ENCODE measurements around the gene HSF2.

HSF2 gene

DNA sequence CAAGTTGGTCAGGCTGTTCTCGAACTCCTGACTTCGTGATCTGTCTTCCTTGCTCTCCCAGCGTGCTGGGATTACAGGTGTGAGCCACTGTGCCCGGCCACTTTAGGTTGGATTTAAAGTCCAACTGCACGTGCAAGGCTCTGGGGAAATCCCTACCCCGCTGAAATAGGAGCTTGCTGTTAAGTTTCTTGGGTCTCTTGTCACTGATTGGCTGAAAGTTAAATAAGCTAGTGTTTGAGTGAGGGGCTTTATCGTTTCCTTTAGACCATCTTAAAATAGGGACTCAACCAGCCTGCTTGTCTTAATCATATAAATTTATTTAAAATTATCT lies 83.3 kb downstream of the HSF2 start:
- no peak overlapping the region for H3K4me3 ChIP-seq (ENCODE audit: low read depth in 1 of 2, low read length in 2 of 2)
- H3K4me2 ChIP-seq (ENCODE audit: insufficient read depth, low read length), result no peak overlapping the region
- ATAC-seq (ENCODE audit: insufficient read depth, low read depth), result no peak
- H4K20me1 ChIP-seq (ENCODE audit: insufficient read depth, low read length), result no peaks in the 10 kb centered on the region
- H3K9me3 ChIP-seq (ENCODE audit: insufficient read depth, low read length, severe bottlenecking), result no peaks in the 10 kb centered on the region
- no peaks in the 10 kb centered on the region for H3K79me2 ChIP-seq (ENCODE audit: insufficient read depth, low read length)
- H2AFZ ChIP-seq (ENCODE audit: low read depth, low read length), result no peak overlapping the region
- no peaks in the 10 kb centered on the region for H3K4me1 ChIP-seq (ENCODE audit: insufficient read depth, low read length)
- H3K9ac ChIP-seq (ENCODE audit: low read depth, low read length), result no peak overlapping the region
- no peak for DNase-seq
- H3K27me3 ChIP-seq (ENCODE audit: insufficient read depth, low read length, poor library complexity), result no peaks in the 10 kb centered on the region
- H3K27ac ChIP-seq (ENCODE audit: low read length), result no peak overlapping the region
- H3K36me3 ChIP-seq (ENCODE audit: insufficient read depth, low read length), result no peaks in the 10 kb centered on the region
- TF ChIP-seq, protein P1, sequence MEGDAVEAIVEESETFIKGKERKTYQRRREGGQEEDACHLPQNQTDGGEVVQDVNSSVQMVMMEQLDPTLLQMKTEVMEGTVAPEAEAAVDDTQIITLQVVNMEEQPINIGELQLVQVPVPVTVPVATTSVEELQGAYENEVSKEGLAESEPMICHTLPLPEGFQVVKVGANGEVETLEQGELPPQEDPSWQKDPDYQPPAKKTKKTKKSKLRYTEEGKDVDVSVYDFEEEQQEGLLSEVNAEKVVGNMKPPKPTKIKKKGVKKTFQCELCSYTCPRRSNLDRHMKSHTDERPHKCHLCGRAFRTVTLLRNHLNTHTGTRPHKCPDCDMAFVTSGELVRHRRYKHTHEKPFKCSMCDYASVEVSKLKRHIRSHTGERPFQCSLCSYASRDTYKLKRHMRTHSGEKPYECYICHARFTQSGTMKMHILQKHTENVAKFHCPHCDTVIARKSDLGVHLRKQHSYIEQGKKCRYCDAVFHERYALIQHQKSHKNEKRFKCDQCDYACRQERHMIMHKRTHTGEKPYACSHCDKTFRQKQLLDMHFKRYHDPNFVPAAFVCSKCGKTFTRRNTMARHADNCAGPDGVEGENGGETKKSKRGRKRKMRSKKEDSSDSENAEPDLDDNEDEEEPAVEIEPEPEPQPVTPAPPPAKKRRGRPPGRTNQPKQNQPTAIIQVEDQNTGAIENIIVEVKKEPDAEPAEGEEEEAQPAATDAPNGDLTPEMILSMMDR (IDR thresholded peaks at IDR 0.05; ENCODE audit: borderline replicate concordance, extremely low read depth, low read length, poor library complexity, severe bottlenecking), result no peak
- TF ChIP-seq EZH2 (IDR thresholded peaks at IDR 0.05; ENCODE audit: borderline replicate concordance, low read depth, low read length, severe bottlenecking), result no peak
